HG03196 (cell line): ENCODE data around the gene EFL1.
A peak's percentile ranks its signal among the peaks of the same experiment; 100 is the strongest.

Experiments used
- ATAC-seq: cut with Tn5 transposase; IDR thresholded peaks from one replicate; pipeline ENCODE4 v1.9.1; 2021; ENCODE audit not compliant: unreplicated experiment

Gene EFL1

GRCh38 chr15:82165948-82166376, 96.6 kb downstream of the EFL1 start:
- ATAC-seq = no peak

- ATAC-seq = no peak
These were observed 102.6 kb downstream of the EFL1 start for GRCh38 chr15:82159922-82160321.

- ATAC-seq = no peak
These were observed 103.7 kb downstream of the EFL1 start for GRCh38 chr15:82158811-82159210.

GRCh38 chr15:82150645-82151044, 111.9 kb downstream of the EFL1 start:
- no peak for ATAC-seq

DNA sequence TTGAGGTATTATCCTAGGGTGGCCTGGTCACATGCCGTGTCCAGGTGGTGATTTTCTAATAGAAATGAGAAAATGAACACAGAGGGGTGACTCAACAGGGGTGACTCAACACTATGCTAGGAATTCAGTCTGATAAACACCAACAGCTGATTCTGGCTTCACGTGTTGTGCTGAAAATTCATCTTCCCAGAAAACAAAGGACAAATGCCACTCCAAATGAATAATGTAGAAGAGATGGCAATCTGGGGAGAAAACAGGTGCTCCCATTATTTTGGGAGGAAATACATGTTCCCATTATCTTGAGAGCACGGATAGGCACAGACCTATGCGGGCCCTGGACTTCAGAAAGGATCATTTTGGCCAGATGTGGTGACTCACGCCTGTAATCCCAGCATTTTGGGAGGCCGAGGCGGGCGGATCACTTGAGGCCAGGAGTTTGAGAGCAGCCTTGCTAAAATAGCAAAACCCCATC, 115.5 kb downstream of the EFL1 start:
- ATAC-seq = no peak

GRCh38 chr15:82146576-82146975, 116.0 kb downstream of the EFL1 start:
- no peak for ATAC-seq

GRCh38 chr15:82143390-82144385, 118.8 kb downstream of the EFL1 start:
- ATAC-seq = no peak

- ATAC-seq = no peak
These were observed 121.6 kb downstream of the EFL1 start for GRCh38 chr15:82140886-82141285.

GRCh38 chr15:82139823-82140268, 122.7 kb downstream of the EFL1 start:
- no peak for ATAC-seq

GRCh38 chr15:82138306-82138705, 124.2 kb downstream of the EFL1 start:
- no peak for ATAC-seq

DNA sequence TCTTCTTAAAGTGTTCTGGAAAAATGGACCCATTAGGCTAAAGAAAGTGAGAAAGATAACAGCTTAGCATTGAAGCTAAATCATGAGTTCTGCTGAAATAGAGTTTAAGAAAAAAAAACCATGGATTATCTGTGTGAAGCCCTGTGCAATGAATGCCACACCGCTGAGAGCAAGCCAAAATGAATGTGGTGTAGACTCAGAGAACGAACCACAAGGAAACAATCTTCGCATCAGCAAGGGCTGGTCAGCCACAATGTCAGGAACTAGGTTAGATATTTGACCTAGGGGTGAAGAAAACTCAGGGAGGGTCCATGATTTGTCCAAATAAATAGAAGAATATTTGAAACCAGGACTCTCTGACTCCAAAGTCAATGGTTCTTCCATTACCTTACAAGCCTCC, 125.3 kb downstream of the EFL1 start:
- ATAC-seq = no peak

- ATAC-seq = no peak
These were observed 126.4 kb downstream of the EFL1 start for GRCh38 chr15:82136120-82136519.

GRCh38 chr15:82135638-82136037, 126.9 kb downstream of the EFL1 start:
- ATAC-seq = no peak

DNA sequence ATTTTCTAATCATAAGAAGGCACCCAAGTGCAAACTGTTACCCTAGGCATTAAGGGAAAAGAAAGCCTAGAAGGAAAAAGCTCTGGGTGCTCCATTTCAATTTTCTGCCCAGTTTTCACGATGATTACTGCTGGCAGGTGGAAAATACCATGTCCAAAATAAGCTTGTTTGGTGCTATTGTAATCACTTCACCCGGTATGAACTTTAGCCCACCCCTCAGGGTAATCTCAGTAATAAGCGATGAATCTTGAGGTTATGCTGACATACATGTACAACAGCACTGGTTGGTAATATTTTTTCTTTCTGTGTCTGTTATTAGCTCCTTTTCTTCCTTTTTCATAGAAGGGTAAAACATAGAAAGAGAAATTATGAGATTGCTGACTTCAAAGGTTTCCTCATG, 128.1 kb downstream of the EFL1 start:
- ATAC-seq = no peak

DNA sequence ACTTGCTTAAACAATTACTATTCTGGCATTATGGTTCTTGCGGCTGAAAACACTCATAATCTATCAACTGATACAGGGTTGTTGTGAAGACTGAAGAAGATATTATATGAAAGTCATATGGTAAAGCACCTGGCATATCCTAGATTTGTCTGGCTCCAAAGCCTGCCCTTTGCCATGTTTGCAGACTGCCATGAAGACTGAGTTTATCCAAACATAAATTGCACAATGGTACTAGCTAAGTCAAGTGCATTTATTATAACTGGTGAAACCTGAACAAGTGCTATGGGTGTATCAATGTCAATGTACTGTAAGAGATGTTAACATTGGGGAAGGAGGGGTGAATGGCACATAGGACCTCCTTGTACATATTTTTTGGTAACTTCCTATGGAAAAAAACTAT, 129.3 kb downstream of the EFL1 start:
- ATAC-seq = no peak

- ATAC-seq = no peak
These were observed 129.8 kb downstream of the EFL1 start for GRCh38 chr15:82132742-82133141.

- ATAC-seq = no peak
These were observed 130.4 kb downstream of the EFL1 start for GRCh38 chr15:82132096-82132495.

- no peak for ATAC-seq
These were observed 132.3 kb downstream of the EFL1 start for GRCh38 chr15:82130248-82130647.

DNA sequence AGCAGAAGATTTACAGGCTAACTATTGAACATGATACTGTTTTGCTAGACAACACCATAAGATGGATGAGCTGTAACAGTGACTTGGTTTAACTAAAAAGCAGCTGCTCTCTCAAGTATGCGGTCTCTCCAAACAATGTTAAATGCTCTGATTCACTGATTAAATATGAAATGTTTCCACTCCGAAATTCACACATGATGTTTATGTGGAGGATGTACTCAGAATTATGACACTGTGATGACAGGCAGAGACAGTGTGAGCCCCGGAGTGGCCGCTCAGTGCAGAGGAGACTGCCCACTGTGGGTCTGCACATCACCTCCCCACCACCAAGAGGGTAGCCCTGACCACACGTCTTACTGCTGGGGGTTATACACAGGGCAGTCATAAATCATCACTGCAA, 132.8 kb downstream of the EFL1 start:
- ATAC-seq = no peak

DNA sequence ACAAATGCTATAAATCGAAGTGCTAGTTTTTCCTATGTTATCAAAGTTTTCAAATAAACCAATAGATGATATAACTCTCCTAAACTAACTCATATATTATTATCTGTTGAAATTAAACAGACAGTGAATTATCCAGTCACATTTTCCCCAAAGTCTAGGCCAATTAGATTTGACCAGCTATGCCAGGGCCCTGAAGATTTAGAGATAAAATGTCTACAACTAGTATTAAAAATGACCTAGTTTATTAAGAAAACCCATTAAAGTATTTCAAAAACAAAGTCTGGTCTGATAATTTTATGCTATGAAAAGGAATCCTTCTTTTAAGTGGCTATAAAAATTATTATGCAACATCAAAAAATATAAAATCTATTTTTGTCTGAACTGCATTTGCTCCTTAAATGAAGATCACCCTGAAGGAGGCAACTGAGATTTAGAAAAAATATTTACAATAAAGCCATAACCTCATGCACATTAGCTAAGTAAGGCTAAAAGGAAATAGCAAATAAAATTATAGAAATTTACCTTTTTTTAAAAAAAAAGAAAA, 133.3 kb downstream of the EFL1 start:
- no peak for ATAC-seq

GRCh38 chr15:82128401-82129148, 134.0 kb downstream of the EFL1 start:
- ATAC-seq = peak; percentile 64
